ENCODE data around the gene IL16. TPM values are rescaled to one million over a fixed set of nuclear protein-coding genes. Genes with fewer than 3 reads are reported as not detected.

Gene IL16
- total RNA-seq, 1 experiment from 2014 or later, result 0.81 TPM

- intact Hi-C loops (cut with micrococcal nuclease), result loop anchor here (2.0 to 10.0 kb wide), 2 partner anchors 47 to 335 kb away; no protein-coding TSS in a partner anchor
- no peaks in the 10 kb centered on the region for H3K36me3 ChIP-seq (ENCODE audit: control insufficient read depth in 1 of 2, insufficient read depth in 2 of 2, low read length in 2 of 2)
- no peaks in the 10 kb centered on the region for H3K9me3 ChIP-seq (ENCODE audit: control insufficient read depth in 1 of 2, insufficient read depth in 1 of 2, low read depth in 1 of 2, low read length in 2 of 2)
- ChIA-PET CTCF (no interaction called here), RAD21 (ENCODE audit: low non-redundant PET in 1 of 2, low total read pairs in 2 of 2, uncharacterized antibody in 2 of 2, unreplicated experiment in 2 of 2) (no interaction called here), POLR2A (no interaction called here)
- H3K79me2 ChIP-seq (ENCODE audit: insufficient read depth, low read length), result no peaks in the 10 kb centered on the region
- no peak overlapping the region for H3K4me2 ChIP-seq (ENCODE audit: low read length)
- no peak for TF ChIP-seq RAD21 (IDR thresholded peaks at IDR 0.05; ENCODE audit: low read depth)
- TF ChIP-seq POLR2AphosphoS5 (IDR thresholded peaks at IDR 0.05; ENCODE audit: low read depth, low read length), result no peak
- no peak for TF ChIP-seq EZH2 (IDR thresholded peaks at IDR 0.05)
- TF ChIP-seq CTCF (IDR thresholded peaks at IDR 0.05 in 2 of 3, conservative IDR thresholded peaks at IDR 0.05 in 1 of 3; ENCODE audit: borderline replicate concordance in 1 of 3, insufficient read depth in 1 of 3, low read depth in 2 of 3, low read length in 2 of 3), result no peak
- no peak for TF ChIP-seq JUND (IDR thresholded peaks at IDR 0.05)
- no peak for TF ChIP-seq TCF7L2 (IDR thresholded peaks at IDR 0.05; ENCODE audit: borderline replicate concordance, extremely low read depth, insufficient read depth, insufficient read length)
- no peak for TF ChIP-seq ZNF274 (IDR thresholded peaks at IDR 0.05; ENCODE audit: low read depth, low read length)
- no peak for TF ChIP-seq EGR1 (IDR thresholded peaks at IDR 0.05; ENCODE audit: low read depth)
- no peak for TF ChIP-seq REST (IDR thresholded peaks at IDR 0.05; ENCODE audit: low read depth)
- TF ChIP-seq CEBPB (IDR thresholded peaks at IDR 0.05; ENCODE audit: low read depth), result no peak
- TF ChIP-seq YY1 (IDR thresholded peaks at IDR 0.05; ENCODE audit: extremely low read depth, insufficient replicate concordance, low read depth, low read length), result no peak
- no peak for TF ChIP-seq CBX3 (IDR thresholded peaks at IDR 0.05; ENCODE audit: low read depth)
- TF ChIP-seq SIN3A (IDR thresholded peaks at IDR 0.05; ENCODE audit: low read depth), result no peak
- TF ChIP-seq EZH2phosphoT487 (IDR thresholded peaks at IDR 0.05; ENCODE audit: borderline replicate concordance), result no peak
- no peak for TF ChIP-seq MAX (IDR thresholded peaks at IDR 0.05)
- TF ChIP-seq ATF3 (IDR thresholded peaks at IDR 0.05), result no peak
- no peak for TF ChIP-seq ZFX (IDR thresholded peaks at IDR 0.05)
- TF ChIP-seq ZBTB33 (IDR thresholded peaks at IDR 0.05; ENCODE audit: extremely low read depth, insufficient replicate concordance, low read length), result no peak
- TF ChIP-seq SRF (IDR thresholded peaks at IDR 0.05; ENCODE audit: low read depth), result no peak
- no peaks in the 10 kb centered on the region for H4K20me1 ChIP-seq (ENCODE audit: insufficient read depth)
- DNase-seq (ENCODE audit: low read depth, low spot score) (no peak), ATAC-seq (no peak)
- H3K9ac ChIP-seq (ENCODE audit: low read length), result no peak overlapping the region
- BruUV-seq (replicated peaks), result no TSS peak
- H3K4me3 ChIP-seq (replicated peaks in 1 of 2; ENCODE audit: low read depth in 1 of 2, low read length in 2 of 2), result no peak overlapping the region
- H3K9me2 ChIP-seq (ENCODE audit: insufficient read depth), result no peaks in the 10 kb centered on the region
- no peak overlapping the region for H3K27ac ChIP-seq (ENCODE audit: low read depth, low read length)
- peaks cover 2 to 6% of the 10 kb centered on the region in 2 experiments; a peak in 3 of 4 replicates for H3K4me1 ChIP-seq (ENCODE audit: control insufficient read depth in 1 of 2, insufficient read depth in 2 of 2, low read length in 2 of 2)
- H3K27me3 ChIP-seq (ENCODE audit: insufficient read depth, low read length), result no peaks in the 10 kb centered on the region
- H2AFZ ChIP-seq (ENCODE audit: low read depth, low read length, poor library complexity, severe bottlenecking), result no peak overlapping the region
Measured at GRCh38 chr15:81329446-81329845, 132.8 kb downstream of the IL16 start.

All from HCT116 (cell line).